ENCODE data around the gene CIAPIN1. TPM values are rescaled to one million over a fixed set of nuclear protein-coding genes. Genes with fewer than 3 reads are reported as not detected.

The CIAPIN1 gene
- total RNA-seq, 4 donors from 2014 or later: 9.7 to 49.0 (median 26.7) TPM

GRCh38 chr16:57419506-57419905, 27.7 kb downstream of the CIAPIN1 start:
- TF ChIP-seq POLR2A (IDR thresholded peaks at IDR 0.05) (no peak), CTCF (IDR thresholded peaks at IDR 0.05) (no peak)
- H3K9me3 ChIP-seq: no peaks in the 10 kb centered on the region
- H3K36me3 ChIP-seq: no peaks in the 10 kb centered on the region
- H3K4me1 ChIP-seq: no peaks in the 10 kb centered on the region
- no peak for DNase-seq
- H3K4me3 ChIP-seq: no peak overlapping the region
- intact Hi-C loops (cut with DNase I; ENCODE audit: low total_unique reads): loop anchor here (5.0 kb wide), 1 partner anchor 327 kb away; the partner anchor contains the start of gene CPNE2
- H3K27ac ChIP-seq: peak overlapping the region in 1 of 2 donors; percentile 39
- H3K27me3 ChIP-seq: no peaks in the 10 kb centered on the region

GRCh38 chr16:57416084-57416483, 31.1 kb downstream of the CIAPIN1 start:
- Histone ChIP-seq H3K4me3 (no peak overlapping the region), H3K9me3 (no peaks in the 10 kb centered on the region), H3K27ac (peak overlapping the region in 1 of 2 donors; percentile 74), H3K4me1 (no peaks in the 10 kb centered on the region), H3K36me3 (no peaks in the 10 kb centered on the region), H3K27me3 (no peaks in the 10 kb centered on the region)
- intact Hi-C loops (cut with DNase I; ENCODE audit: low total_unique reads): loop anchor here (2.0 to 5.0 kb wide), 2 partner anchors 115 to 324 kb away; partner anchors contain the start of gene CPNE2
- DNase-seq: no peak
- no peak for TF ChIP-seq CTCF (IDR thresholded peaks at IDR 0.05)
- TF ChIP-seq POLR2A (IDR thresholded peaks at IDR 0.05): no peak

DNA sequence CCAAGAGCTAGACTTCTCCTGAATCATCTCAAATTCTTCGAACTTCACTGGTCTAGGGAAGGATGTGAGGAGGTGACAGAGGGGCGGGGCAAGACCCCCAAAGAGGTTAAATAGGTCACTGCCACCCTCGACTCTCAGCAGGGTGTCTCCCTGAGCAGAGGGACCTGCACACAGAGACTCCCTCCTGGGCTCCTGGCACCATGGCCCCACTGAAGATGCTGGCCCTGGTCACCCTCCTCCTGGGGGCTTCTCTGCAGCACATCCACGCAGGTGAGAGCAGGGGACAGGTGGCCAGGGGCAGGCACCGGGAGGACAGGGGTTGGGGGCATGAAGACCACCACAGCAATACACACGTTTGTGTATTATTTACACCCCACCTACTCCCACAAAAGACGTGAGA, 33.5 kb downstream of the CIAPIN1 start:
- TF ChIP-seq CTCF (IDR thresholded peaks at IDR 0.05) (no peak), POLR2A (IDR thresholded peaks at IDR 0.05) (no peak)
- Histone ChIP-seq H3K36me3 (no peaks in the 10 kb centered on the region), H3K9me3 (no peaks in the 10 kb centered on the region), H3K27me3 (no peaks in the 10 kb centered on the region), H3K4me3 (no peak overlapping the region), H3K4me1 (no peaks in the 10 kb centered on the region), H3K27ac (no peak overlapping the region)
- intact Hi-C loops (cut with DNase I; ENCODE audit: low total_unique reads): no loop called here
- no peak for DNase-seq

GRCh38 chr16:57413301-57413730, 33.9 kb downstream of the CIAPIN1 start:
- Histone ChIP-seq H3K27ac (no peak overlapping the region), H3K4me1 (no peaks in the 10 kb centered on the region), H3K9me3 (no peaks in the 10 kb centered on the region), H3K36me3 (no peaks in the 10 kb centered on the region), H3K27me3 (no peaks in the 10 kb centered on the region), H3K4me3 (no peak overlapping the region)
- no peak for DNase-seq
- TF ChIP-seq CTCF (IDR thresholded peaks at IDR 0.05) (no peak), POLR2A (IDR thresholded peaks at IDR 0.05) (no peak)
- intact Hi-C loops (cut with DNase I; ENCODE audit: low total_unique reads): no loop called here

- Histone ChIP-seq H3K27ac (no peak overlapping the region), H3K4me3 (no peak overlapping the region), H3K27me3 (no peaks in the 10 kb centered on the region), H3K4me1 (no peaks in the 10 kb centered on the region), H3K36me3 (no peaks in the 10 kb centered on the region), H3K9me3 (no peaks in the 10 kb centered on the region)
- intact Hi-C loops (cut with DNase I; ENCODE audit: low total_unique reads): no loop called here
- no peak for DNase-seq
- no peak for TF ChIP-seq CTCF (IDR thresholded peaks at IDR 0.05)
- no peak for TF ChIP-seq POLR2A (IDR thresholded peaks at IDR 0.05)
These were observed 34.6 kb downstream of the CIAPIN1 start for GRCh38 chr16:57412584-57412983.

Data from uterus (tissue), 4 donors.